PC-9 (cell line): ENCODE measurements around the gene MT1B.

ENCODE experiments used
- EZH2 ChIP-seq: fragments of 200-600 bp; sonication (generic); IDR thresholded peaks from 2 replicates; pipeline ENCODE4 v1.8.0; 2017; ENCODE audit warnings: antibody characterized with exemption, low read depth
- TF ChIP-seq, protein P1 (sequence below): fragments of 200-600 bp; sonication (generic); conservative IDR thresholded peaks from 2 replicates; pipeline ENCODE4 v1.6.1; 2017; ENCODE audit warnings: mixed run types, antibody characterized with exemption, mild to moderate bottlenecking, moderate library complexity

DNA sequence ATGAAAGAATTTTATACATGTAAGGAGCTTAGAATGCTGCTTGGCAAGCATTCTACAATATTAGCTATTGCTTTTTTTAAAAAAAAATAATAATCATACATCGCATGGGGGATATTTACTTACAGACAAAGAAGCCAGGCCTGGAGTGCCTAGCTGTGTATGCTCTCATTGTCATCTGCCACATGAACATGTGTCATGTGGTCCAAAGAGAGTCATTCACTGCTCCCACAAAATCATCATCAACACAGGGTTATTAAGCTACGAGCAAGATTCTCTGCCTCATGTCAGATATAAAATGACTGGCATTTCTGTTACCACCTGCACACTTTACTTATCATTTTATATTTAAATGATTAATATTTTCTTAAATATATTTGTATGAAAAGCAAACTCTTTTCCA is 28.0 kb upstream of the MT1B start:
- TF ChIP-seq, protein P1, sequence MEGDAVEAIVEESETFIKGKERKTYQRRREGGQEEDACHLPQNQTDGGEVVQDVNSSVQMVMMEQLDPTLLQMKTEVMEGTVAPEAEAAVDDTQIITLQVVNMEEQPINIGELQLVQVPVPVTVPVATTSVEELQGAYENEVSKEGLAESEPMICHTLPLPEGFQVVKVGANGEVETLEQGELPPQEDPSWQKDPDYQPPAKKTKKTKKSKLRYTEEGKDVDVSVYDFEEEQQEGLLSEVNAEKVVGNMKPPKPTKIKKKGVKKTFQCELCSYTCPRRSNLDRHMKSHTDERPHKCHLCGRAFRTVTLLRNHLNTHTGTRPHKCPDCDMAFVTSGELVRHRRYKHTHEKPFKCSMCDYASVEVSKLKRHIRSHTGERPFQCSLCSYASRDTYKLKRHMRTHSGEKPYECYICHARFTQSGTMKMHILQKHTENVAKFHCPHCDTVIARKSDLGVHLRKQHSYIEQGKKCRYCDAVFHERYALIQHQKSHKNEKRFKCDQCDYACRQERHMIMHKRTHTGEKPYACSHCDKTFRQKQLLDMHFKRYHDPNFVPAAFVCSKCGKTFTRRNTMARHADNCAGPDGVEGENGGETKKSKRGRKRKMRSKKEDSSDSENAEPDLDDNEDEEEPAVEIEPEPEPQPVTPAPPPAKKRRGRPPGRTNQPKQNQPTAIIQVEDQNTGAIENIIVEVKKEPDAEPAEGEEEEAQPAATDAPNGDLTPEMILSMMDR, result no peak
- no peak for TF ChIP-seq EZH2
